ENCODE measurements around the gene KCNT1. TPM values are rescaled to one million over a fixed set of nuclear protein-coding genes. Genes with fewer than 3 reads are reported as not detected.

Gene KCNT1
- total RNA-seq, 1 donor from 2014 or later = 0.14 TPM

- Mint-ChIP-seq H3K9me3 (no peaks in the 10 kb centered on the region), H3K36me3 (ENCODE audit: low read depth) (no peaks in the 10 kb centered on the region), H3K4me3 (no peak overlapping the region), H3K27me3 (ENCODE audit: low read depth) (peaks cover 2% of the 10 kb centered on the region), H3K4me1 (no peaks in the 10 kb centered on the region), H3K27ac (ENCODE audit: unreplicated experiment) (no peak overlapping the region)
- TF ChIP-seq CTCF (conservative IDR thresholded peaks at IDR 0.05) = no peak
- no peak for DNase-seq (ENCODE audit: low read depth, low spot score)
Measured at GRCh38 chr9:135745686-135746324, 43.8 kb downstream of the KCNT1 start.

- Mint-ChIP-seq H3K27me3 (ENCODE audit: low read depth) (peaks cover 2% of the 10 kb centered on the region), H3K27ac (ENCODE audit: unreplicated experiment) (no peak overlapping the region), H3K36me3 (ENCODE audit: low read depth) (no peaks in the 10 kb centered on the region), H3K4me1 (no peaks in the 10 kb centered on the region), H3K9me3 (no peaks in the 10 kb centered on the region), H3K4me3 (no peak overlapping the region)
- no peak for TF ChIP-seq CTCF (conservative IDR thresholded peaks at IDR 0.05)
- DNase-seq (ENCODE audit: low read depth, low spot score) = no peak
Measured at GRCh38 chr9:135746565-135746964, 44.6 kb downstream of the KCNT1 start.

- H3K4me1 Mint-ChIP-seq = no peaks in the 10 kb centered on the region
- peaks cover 2% of the 10 kb centered on the region for H3K27me3 Mint-ChIP-seq (ENCODE audit: low read depth)
- H3K27ac Mint-ChIP-seq (ENCODE audit: unreplicated experiment) = no peak overlapping the region
- no peaks in the 10 kb centered on the region for H3K9me3 Mint-ChIP-seq
- H3K4me3 Mint-ChIP-seq = no peak overlapping the region
- no peak for TF ChIP-seq CTCF (conservative IDR thresholded peaks at IDR 0.05)
- no peaks in the 10 kb centered on the region for H3K36me3 Mint-ChIP-seq (ENCODE audit: low read depth)
- no peak for DNase-seq (ENCODE audit: low read depth, low spot score)
Measured at GRCh38 chr9:135747311-135747710, 45.3 kb downstream of the KCNT1 start.

- H3K27ac Mint-ChIP-seq (ENCODE audit: unreplicated experiment) = no peak overlapping the region
- no peaks in the 10 kb centered on the region for H3K36me3 Mint-ChIP-seq (ENCODE audit: low read depth)
- H3K27me3 Mint-ChIP-seq (ENCODE audit: low read depth) = peaks cover 3% of the 10 kb centered on the region
- H3K9me3 Mint-ChIP-seq = peaks cover 6% of the 10 kb centered on the region
- DNase-seq (ENCODE audit: low read depth, low spot score) = no peak
- no peaks in the 10 kb centered on the region for H3K4me1 Mint-ChIP-seq
- no peak for TF ChIP-seq CTCF (conservative IDR thresholded peaks at IDR 0.05)
- no peak overlapping the region for H3K4me3 Mint-ChIP-seq
Measured at GRCh38 chr9:135748676-135749075, 46.7 kb downstream of the KCNT1 start.

- Mint-ChIP-seq H3K9me3 (peaks cover 6% of the 10 kb centered on the region), H3K27ac (ENCODE audit: unreplicated experiment) (no peak overlapping the region), H3K4me3 (no peak overlapping the region), H3K4me1 (no peaks in the 10 kb centered on the region), H3K36me3 (ENCODE audit: low read depth) (no peaks in the 10 kb centered on the region), H3K27me3 (ENCODE audit: low read depth) (peaks cover 3% of the 10 kb centered on the region)
- no peak for TF ChIP-seq CTCF (conservative IDR thresholded peaks at IDR 0.05)
- DNase-seq (ENCODE audit: low read depth, low spot score) = no peak
Measured at GRCh38 chr9:135749171-135750045, 47.4 kb downstream of the KCNT1 start.
